Measurements from ENCODE around the gene TTC31.
"Not testable (repeated sequence)": the region's sequence is repeated elsewhere in the genome, so short reads cannot be mapped to it uniquely, and the experiment has no call there.

The TTC31 gene

GRCh38 chr2:74442483-74443297 lies 40.2 kb upstream of the TTC31 start:
- H3K9me3 ChIP-seq (ENCODE audit: control insufficient read depth, low read length); H3K9ac ChIP-seq (ENCODE audit: low read length); H3K4me3 ChIP-seq (ENCODE audit: low read length); DNase-seq (ENCODE audit: low read depth); H3K27me3 ChIP-seq (replicated peaks; ENCODE audit: control insufficient read depth, insufficient read depth, low read length); H3K36me3 ChIP-seq (ENCODE audit: control insufficient read depth, insufficient read depth, low read length, severe bottlenecking): not testable (repeated sequence)
- peaks cover 22% of the 10 kb centered on the region for H3K4me1 ChIP-seq (ENCODE audit: control insufficient read depth, insufficient read depth, low read length)

GRCh38 chr2:74444498-74445318 lies 38.2 kb upstream of the TTC31 start:
- no peaks in the 10 kb centered on the region for H3K27me3 ChIP-seq (replicated peaks; ENCODE audit: control insufficient read depth, insufficient read depth, low read length)
- no peaks in the 10 kb centered on the region for H3K9me3 ChIP-seq (ENCODE audit: control insufficient read depth, low read length)
- H3K4me3 ChIP-seq (ENCODE audit: low read length): no peak overlapping the region
- no peak for DNase-seq (ENCODE audit: low read depth)
- no peak overlapping the region for H3K9ac ChIP-seq (ENCODE audit: low read length)
- H3K36me3 ChIP-seq (ENCODE audit: control insufficient read depth, insufficient read depth, low read length, severe bottlenecking): no peaks in the 10 kb centered on the region
- H3K4me1 ChIP-seq (ENCODE audit: control insufficient read depth, insufficient read depth, low read length): peaks cover 16% of the 10 kb centered on the region

- Histone ChIP-seq H3K9ac (ENCODE audit: low read length) (no peak overlapping the region), H3K4me3 (ENCODE audit: low read length) (no peak overlapping the region), H3K4me1 (ENCODE audit: control insufficient read depth, insufficient read depth, low read length) (peaks cover 5% of the 10 kb centered on the region), H3K27me3 (replicated peaks; ENCODE audit: control insufficient read depth, insufficient read depth, low read length) (no peaks in the 10 kb centered on the region), H3K9me3 (ENCODE audit: control insufficient read depth, low read length) (no peaks in the 10 kb centered on the region), H3K36me3 (ENCODE audit: control insufficient read depth, insufficient read depth, low read length, severe bottlenecking) (no peaks in the 10 kb centered on the region)
- DNase-seq (ENCODE audit: low read depth): no peak
These were observed 35.5 kb upstream of the TTC31 start for GRCh38 chr2:74447230-74447999.

- H3K4me1 ChIP-seq (ENCODE audit: control insufficient read depth, insufficient read depth, low read length): peaks cover 5% of the 10 kb centered on the region
- H3K9ac ChIP-seq (ENCODE audit: low read length): no peak overlapping the region
- no peaks in the 10 kb centered on the region for H3K36me3 ChIP-seq (ENCODE audit: control insufficient read depth, insufficient read depth, low read length, severe bottlenecking)
- no peaks in the 10 kb centered on the region for H3K27me3 ChIP-seq (replicated peaks; ENCODE audit: control insufficient read depth, insufficient read depth, low read length)
- no peak overlapping the region for H3K4me3 ChIP-seq (ENCODE audit: low read length)
- DNase-seq (ENCODE audit: low read depth): no peak
- no peaks in the 10 kb centered on the region for H3K9me3 ChIP-seq (ENCODE audit: control insufficient read depth, low read length)
These were observed 34.1 kb upstream of the TTC31 start for GRCh38 chr2:74448771-74449170.

- no peak overlapping the region for H3K4me3 ChIP-seq (ENCODE audit: low read length)
- H3K36me3 ChIP-seq (ENCODE audit: control insufficient read depth, insufficient read depth, low read length, severe bottlenecking): no peaks in the 10 kb centered on the region
- no peaks in the 10 kb centered on the region for H3K27me3 ChIP-seq (replicated peaks; ENCODE audit: control insufficient read depth, insufficient read depth, low read length)
- H3K4me1 ChIP-seq (ENCODE audit: control insufficient read depth, insufficient read depth, low read length): peaks cover 9% of the 10 kb centered on the region
- H3K9me3 ChIP-seq (ENCODE audit: control insufficient read depth, low read length): no peaks in the 10 kb centered on the region
- no peak for DNase-seq (ENCODE audit: low read depth)
- no peak overlapping the region for H3K9ac ChIP-seq (ENCODE audit: low read length)
These were observed 32.2 kb upstream of the TTC31 start for GRCh38 chr2:74450570-74451190.

GRCh38 chr2:74454654-74455511 lies 28.0 kb upstream of the TTC31 start, which contains the start of gene INO80B:
TSS of gene INO80B (plus strand) at chr2:74455087. CDS start at chr2:74455117, 30 bp downstream.
- Histone ChIP-seq H3K9ac (ENCODE audit: low read length) (peak within 1 kb of the TSS; percentile 89), H3K27me3 (replicated peaks; ENCODE audit: control insufficient read depth, insufficient read depth, low read length) (no peaks in the 10 kb centered on the region), H3K4me3 (ENCODE audit: low read length) (peak within 1 kb of the TSS; percentile 92), H3K36me3 (ENCODE audit: control insufficient read depth, insufficient read depth, low read length, severe bottlenecking) (no peaks in the 10 kb centered on the region), H3K9me3 (ENCODE audit: control insufficient read depth, low read length) (no peaks in the 10 kb centered on the region), H3K4me1 (ENCODE audit: control insufficient read depth, insufficient read depth, low read length) (peaks cover 23% of the 10 kb centered on the region)
- peak; percentile 99 for DNase-seq (ENCODE audit: low read depth)

- Histone ChIP-seq H3K9me3 (ENCODE audit: control insufficient read depth, low read length) (no peaks in the 10 kb centered on the region), H3K9ac (ENCODE audit: low read length) (peak overlapping the region; percentile 91), H3K36me3 (ENCODE audit: control insufficient read depth, insufficient read depth, low read length, severe bottlenecking) (peaks cover 10% of the 10 kb centered on the region), H3K4me1 (ENCODE audit: control insufficient read depth, insufficient read depth, low read length) (peaks cover 23% of the 10 kb centered on the region), H3K27me3 (replicated peaks; ENCODE audit: control insufficient read depth, insufficient read depth, low read length) (no peaks in the 10 kb centered on the region), H3K4me3 (ENCODE audit: low read length) (peak overlapping the region; percentile 72)
- DNase-seq (ENCODE audit: low read depth): no peak
These were observed 25.7 kb upstream of the TTC31 start for GRCh38 chr2:74457129-74457548.

GRCh38 chr2:74457549-74458131 lies 25.2 kb upstream of the TTC31 start:
- Histone ChIP-seq H3K36me3 (ENCODE audit: control insufficient read depth, insufficient read depth, low read length, severe bottlenecking) (peaks cover 15% of the 10 kb centered on the region), H3K9ac (ENCODE audit: low read length) (peak overlapping the region; percentile 91), H3K9me3 (ENCODE audit: control insufficient read depth, low read length) (no peaks in the 10 kb centered on the region), H3K4me3 (ENCODE audit: low read length) (peak overlapping the region; percentile 99), H3K4me1 (ENCODE audit: control insufficient read depth, insufficient read depth, low read length) (peaks cover 23% of the 10 kb centered on the region), H3K27me3 (replicated peaks; ENCODE audit: control insufficient read depth, insufficient read depth, low read length) (no peaks in the 10 kb centered on the region)
- DNase-seq (ENCODE audit: low read depth): peak; percentile 70

- peak; percentile 100 for DNase-seq (ENCODE audit: low read depth)
- peak within 1 kb of the TSS; percentile 97 for H3K9ac ChIP-seq (ENCODE audit: low read length)
These were observed 24.5 kb upstream of the TTC31 start, which contains the start of gene WBP1 for GRCh38 chr2:74458132-74458937. TSS of gene WBP1 (plus strand) at chr2:74458438. CDS start at chr2:74458603, 165 bp downstream.

More at GRCh38 chr2:74458132-74458937, 24.5 kb upstream of the TTC31 start, which contains the start of gene WBP1:
- Histone ChIP-seq H3K36me3 (ENCODE audit: control insufficient read depth, insufficient read depth, low read length, severe bottlenecking) (peaks cover 18% of the 10 kb centered on the region), H3K9me3 (ENCODE audit: control insufficient read depth, low read length) (no peaks in the 10 kb centered on the region), H3K4me3 (ENCODE audit: low read length) (peak within 1 kb of the TSS; percentile 99), H3K4me1 (ENCODE audit: control insufficient read depth, insufficient read depth, low read length) (peaks cover 23% of the 10 kb centered on the region), H3K27me3 (replicated peaks; ENCODE audit: control insufficient read depth, insufficient read depth, low read length) (no peaks in the 10 kb centered on the region)
